ENCODE results near the gene CCDC92. TPM values are rescaled to one million over a fixed set of nuclear protein-coding genes. Genes with fewer than 3 reads are reported as not detected.

CCDC92 gene
- total and polyA plus RNA-seq, 10 of the 15 experiments (the other 5 are each of a cell fraction or from before 2014, with no cell fraction given), result 0.53 to 11.8 (median 4.2) TPM

GRCh38 chr12:123910057-123910456, 62.6 kb downstream of the CCDC92 start (continued):
- no peak for TF ChIP-seq ZBTB40 (IDR thresholded peaks at IDR 0.05; ENCODE audit: borderline replicate concordance)
- no peak for TF ChIP-seq MTA2 (IDR thresholded peaks at IDR 0.05; ENCODE audit: low read depth)
- TF ChIP-seq IRF4 (IDR thresholded peaks at IDR 0.05; ENCODE audit: low read depth, low read length), result no peak

- Histone ChIP-seq H4K20me1 (ENCODE audit: control insufficient read depth, insufficient read depth) (no peaks in the 10 kb centered on the region), H3K27me3 (replicated peaks in 1 of 2; ENCODE audit: control insufficient read depth in 2 of 2, insufficient read depth in 2 of 2, low read length in 1 of 2) (no peaks in the 10 kb centered on the region; a peak in 1 of 4 replicates), H2AFZ (ENCODE audit: control insufficient read depth, low read depth, low read length) (no peak overlapping the region), H3K4me2 (ENCODE audit: control insufficient read depth, insufficient read depth) (no peak overlapping the region), H3K9ac (ENCODE audit: control insufficient read depth, insufficient read depth, low read length) (no peak overlapping the region), H3K9me3 (replicated peaks; ENCODE audit: control insufficient read depth, insufficient read depth, low read length) (no peaks in the 10 kb centered on the region), H3K4me3 (no peak overlapping the region), H3K27ac (ENCODE audit: control insufficient read depth, insufficient read depth) (no peak overlapping the region), H3K36me3 (ENCODE audit: control insufficient read depth in 2 of 2, insufficient read depth in 2 of 2, low read length in 1 of 2) (no peaks in the 10 kb centered on the region), H3K79me2 (ENCODE audit: control insufficient read depth, insufficient read depth, low read length) (no peaks in the 10 kb centered on the region), H3K4me1 (ENCODE audit: control insufficient read depth, insufficient read depth, low read length) (no peaks in the 10 kb centered on the region)
- TF ChIP-seq ZSCAN29 (IDR thresholded peaks at IDR 0.05), result no peak
- TF ChIP-seq CREB1 (IDR thresholded peaks at IDR 0.05; ENCODE audit: low read depth), result no peak
- TF ChIP-seq E2F4 (IDR thresholded peaks at IDR 0.05; ENCODE audit: low read depth, low read length), result no peak
- no peak for TF ChIP-seq NBN (IDR thresholded peaks at IDR 0.05)
- TF ChIP-seq BRCA1 (IDR thresholded peaks at IDR 0.05; ENCODE audit: low read depth, low read length), result no peak
- intact Hi-C loops (cut with micrococcal nuclease; ENCODE audit: unreplicated experiment) (no loop called here), in situ Hi-C loops (cut with MboI) (no loop called here)
- ChIA-PET POLR2A (no interaction called here), CTCF (interaction anchor here (0.9 kb wide), 1 partner anchor 17 kb away, joined by 6 read pairs; no protein-coding TSS in a partner anchor), RAD21 (ENCODE audit: unreplicated experiment) (interaction anchor here (1.3 kb wide), 1 partner anchor 122 kb away, joined by 3 read pairs; no protein-coding TSS in a partner anchor), SMC1A (ENCODE audit: uncharacterized antibody, unreplicated experiment) (no interaction called here)
- FAIRE-seq, result no peak
- no peak for DNase-seq (ENCODE audit: low read depth, low spot score)
- 65% methylated on average over 37 of the region's 37 CpGs for WGBS (ENCODE audit: insufficient coverage, insufficient replicate concordance, low lambda C conversion rate, missing lambda C conversion rate)
- no peak for ATAC-seq
- BruUV-seq (replicated peaks), result no TSS peak
Observed at GRCh38 chr12:123908884-123909725, 63.5 kb downstream of the CCDC92 start.

All from GM12878 (cell line).